Muscle of back (tissue), 13 donors: ENCODE results near the gene EDAR. TPM values are rescaled to one million over a fixed set of nuclear protein-coding genes. Genes with fewer than 3 reads are reported as not detected.

ENCODE experiments used
- DNase-seq, 3 donors: peaks; one replicate each; pipeline versions ENCODE4 v3.0.0 to v3.0.0-alpha.2; 2013
- long read RNA-seq, 9 donors: transcript quantifications; one replicate each; lab custom pipeline, GENCODE V29; 2026
- polyA plus RNA-seq, 10 donors: library from polyadenylated mRNA; unstranded; fragments of 120-200 nt; gene quantifications; one replicate each; pipeline ENCODE4 v1.2.1, GENCODE V29; 2013; ENCODE audit not compliant: insufficient read length in 10 of 10

EDAR gene
- 1 to 10 TPM in 2 of 10 donors, under 1 TPM in 7, not detected in 1; 0.07 to 2.7 (median 0.11) TPM for polyA plus RNA-seq
- long read RNA-seq, donor 1, result 0 reads
- long read RNA-seq, donor 2, result 0 reads
- long read RNA-seq, donor 3, result 0 reads
- long read RNA-seq, donor 4, result 0 reads
- long read RNA-seq, donor 5, result 0 reads
- long read RNA-seq, donor 6, result 0 reads
- long read RNA-seq, donor 7, result 0 reads
- long read RNA-seq, donor 8, result 0 reads
- long read RNA-seq, donor 9, result 0 reads

- DNase-seq, result peak in 2 of 3 donors; percentile 42 to 58
Observed at GRCh38 chr2:108988796-108989713, at the start of gene EDAR. Gene EDAR (minus strand): TSS chr2:108989220. CDS start chr2:108931014, 58,206 bp downstream.

DNA sequence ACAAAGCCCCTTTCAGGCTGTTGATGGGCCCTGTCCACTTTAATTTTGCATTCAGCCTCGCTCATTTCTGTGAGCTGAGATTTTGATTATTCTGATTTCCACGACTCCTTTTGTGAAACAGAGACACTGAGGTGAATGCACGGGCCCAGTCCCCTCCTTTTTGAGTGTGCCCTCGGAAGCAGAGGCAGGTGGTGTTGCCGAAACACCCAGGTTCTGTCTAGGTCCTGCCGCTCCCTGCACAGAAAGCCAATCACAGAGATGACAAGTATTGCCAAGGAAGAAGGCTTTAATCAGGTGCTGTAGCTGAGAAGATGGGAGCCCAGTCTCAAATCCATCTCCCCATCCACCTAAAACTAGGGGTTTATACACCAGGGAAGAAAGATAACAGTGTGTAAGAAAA is 44.2 kb upstream of the EDAR start:
- DNase-seq, result no peak

DNA sequence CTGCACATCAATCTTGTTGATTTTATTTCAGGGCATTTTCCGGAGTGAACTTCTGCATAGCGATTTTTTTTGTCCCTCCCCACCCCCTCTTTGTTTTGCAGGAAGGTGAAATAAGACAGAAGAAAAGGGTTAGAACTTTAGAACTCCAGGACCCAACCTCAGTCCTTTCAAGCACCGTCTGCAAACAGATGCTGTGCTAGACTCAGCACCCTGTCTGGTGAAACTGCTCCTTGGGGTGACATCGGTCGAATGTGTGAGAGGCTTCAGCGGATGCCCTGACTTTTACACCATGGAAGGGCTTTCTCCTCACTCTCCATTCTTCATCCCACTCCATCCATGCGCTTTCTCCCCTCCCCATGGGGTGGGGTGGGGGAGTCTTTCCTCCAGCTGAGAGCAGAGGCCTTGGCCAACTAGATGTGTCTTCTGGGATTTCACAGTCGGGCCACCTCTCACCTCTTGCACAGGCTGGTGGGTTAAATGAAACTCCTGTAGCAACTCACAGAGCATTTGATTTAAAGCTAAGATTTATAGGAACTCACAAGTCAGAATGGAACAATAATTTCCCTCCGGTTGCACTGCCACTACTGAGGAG is 43.3 kb upstream of the EDAR start:
- no peak for DNase-seq

GRCh38 chr2:109031476-109032228 is 42.6 kb upstream of the EDAR start:
- DNase-seq, result peak; percentile 4 to 61 (median 27)

DNA sequence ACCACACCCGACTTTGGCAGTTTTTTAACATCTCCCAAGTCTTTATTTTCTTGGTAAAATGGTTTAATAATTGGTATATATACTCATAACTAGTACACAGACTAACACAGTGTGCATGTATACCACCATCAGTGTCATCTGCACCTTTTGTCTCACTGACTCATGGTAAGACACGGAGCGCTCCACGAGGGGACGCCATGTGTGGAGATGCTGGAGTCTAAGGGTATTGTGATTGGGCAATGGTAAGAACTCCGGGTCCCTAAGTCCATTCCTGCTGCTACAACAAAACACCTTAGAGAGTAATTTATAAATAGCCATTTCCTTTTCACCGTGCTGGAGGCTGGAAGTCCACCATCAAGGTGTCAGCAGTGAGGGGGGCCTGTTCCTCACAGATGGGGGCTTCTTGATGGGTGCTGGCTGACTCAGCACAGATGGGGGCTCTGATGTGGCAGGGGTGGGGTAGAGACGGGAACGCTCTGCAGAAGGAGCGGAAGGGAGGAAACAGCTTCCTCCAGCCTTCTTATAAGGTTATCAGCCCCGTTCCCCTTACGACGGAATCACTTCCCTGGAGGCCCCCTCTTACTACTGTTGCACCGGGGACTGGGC is 42.0 kb upstream of the EDAR start:
- DNase-seq, result peak in 1 of 3 donors; percentile 9

DNA sequence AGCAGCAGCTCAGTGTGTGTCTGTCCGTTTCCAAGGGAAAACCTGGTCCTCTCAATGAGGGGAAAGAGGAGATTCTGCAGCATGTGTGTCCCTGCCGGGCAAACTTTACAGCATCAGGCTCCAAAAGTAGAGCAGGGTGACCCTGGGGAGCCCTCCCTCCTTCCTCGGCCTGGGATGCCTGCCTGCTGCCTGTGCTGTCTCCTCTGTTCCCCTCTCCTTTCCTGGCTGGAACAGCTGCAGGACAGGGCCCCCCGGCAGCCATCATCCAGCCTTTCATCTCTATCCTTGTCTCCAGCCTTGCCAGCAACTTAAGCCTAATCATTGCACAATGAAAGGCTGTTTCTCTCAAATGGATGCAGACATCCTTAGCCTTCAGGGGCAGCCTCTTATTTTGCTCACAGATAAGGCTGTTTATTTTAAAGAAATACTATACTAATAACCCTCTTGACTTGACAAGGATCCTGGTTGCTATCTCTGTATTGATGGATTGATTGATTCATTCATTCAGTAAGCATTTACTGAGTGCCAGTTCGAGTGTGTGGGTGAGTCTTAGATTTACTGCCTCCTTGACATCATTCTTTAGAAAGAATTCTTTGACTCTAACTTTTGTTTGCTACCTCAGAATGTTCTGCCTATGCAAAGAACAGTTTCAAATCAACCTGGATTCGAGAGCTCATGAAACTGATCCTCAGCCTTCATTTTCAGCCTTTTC is 40.6 kb upstream of the EDAR start:
- DNase-seq, result peak in 1 of 3 donors; percentile 12

GRCh38 chr2:109028738-109029489 is 39.9 kb upstream of the EDAR start:
- DNase-seq, result no peak

- no peak for DNase-seq
Observed at GRCh38 chr2:109028277-109028676, 39.3 kb upstream of the EDAR start.

DNA sequence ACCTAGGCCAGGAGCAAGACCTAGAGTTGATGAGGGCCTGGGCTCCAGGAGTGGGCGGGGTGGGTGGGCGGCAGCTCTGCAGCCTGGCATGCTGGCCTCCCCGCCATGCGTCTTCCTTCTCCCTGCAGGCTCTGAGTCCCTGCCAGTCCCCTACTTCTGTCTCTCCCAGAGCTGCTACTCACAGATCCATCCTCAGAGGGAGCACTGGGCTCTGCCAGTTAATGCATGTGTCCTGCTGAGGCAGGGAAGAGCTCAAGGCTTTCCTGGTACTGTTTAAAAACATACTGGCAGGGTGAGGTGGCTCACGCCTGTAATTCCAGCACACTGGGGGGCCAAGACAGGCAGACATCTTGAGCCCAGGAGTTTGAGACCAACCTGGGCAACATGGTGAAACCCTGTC is 38.7 kb upstream of the EDAR start:
- DNase-seq, result no peak

GRCh38 chr2:109024477-109024876 is 35.5 kb upstream of the EDAR start:
- DNase-seq, result no peak

DNA sequence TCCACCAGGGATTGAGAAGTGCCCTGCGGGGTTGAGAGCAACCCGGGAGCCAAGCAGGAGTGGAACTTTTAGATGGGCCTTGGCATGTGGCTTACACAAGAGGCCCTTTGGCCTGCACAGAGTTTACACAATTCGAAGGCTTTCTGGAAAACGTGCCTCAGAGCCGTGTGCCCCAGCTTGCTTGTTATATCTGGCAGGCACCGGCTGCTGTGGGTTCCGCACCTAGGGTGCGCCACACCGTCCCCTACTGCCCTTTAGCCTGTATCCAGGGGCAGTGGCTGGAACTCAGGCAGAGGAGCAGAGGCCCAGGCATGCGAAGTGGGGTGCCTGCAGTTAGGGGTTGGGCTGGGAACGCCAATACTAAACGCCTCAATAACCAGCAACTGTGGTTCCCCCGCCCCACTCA is 32.9 kb upstream of the EDAR start:
- no peak for DNase-seq

- peak in 1 of 3 donors; percentile 19 for DNase-seq
Observed at GRCh38 chr2:109020217-109020637, 31.2 kb upstream of the EDAR start.

DNA sequence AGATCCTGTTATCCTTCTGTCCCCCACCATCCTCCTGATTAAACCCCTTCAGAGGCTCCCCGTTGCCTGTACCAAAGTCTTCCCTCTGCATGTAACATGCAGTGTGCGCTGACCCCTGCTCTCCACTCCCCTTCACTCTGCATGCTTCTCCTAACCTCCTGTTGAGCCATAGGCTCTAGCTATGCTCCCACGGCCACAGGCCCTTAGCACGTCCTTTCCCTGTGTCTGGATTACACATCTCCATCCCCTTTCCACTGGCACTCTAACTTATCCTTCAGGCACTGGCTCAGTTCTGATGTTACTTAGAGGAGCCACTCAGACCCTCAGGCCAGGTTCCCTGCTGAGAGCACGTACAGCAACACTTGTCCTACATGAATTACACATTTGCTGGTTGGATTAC is 29.4 kb upstream of the EDAR start:
- no peak for DNase-seq

- DNase-seq, result no peak
Observed at GRCh38 chr2:109017017-109017416, 28.0 kb upstream of the EDAR start.

DNA sequence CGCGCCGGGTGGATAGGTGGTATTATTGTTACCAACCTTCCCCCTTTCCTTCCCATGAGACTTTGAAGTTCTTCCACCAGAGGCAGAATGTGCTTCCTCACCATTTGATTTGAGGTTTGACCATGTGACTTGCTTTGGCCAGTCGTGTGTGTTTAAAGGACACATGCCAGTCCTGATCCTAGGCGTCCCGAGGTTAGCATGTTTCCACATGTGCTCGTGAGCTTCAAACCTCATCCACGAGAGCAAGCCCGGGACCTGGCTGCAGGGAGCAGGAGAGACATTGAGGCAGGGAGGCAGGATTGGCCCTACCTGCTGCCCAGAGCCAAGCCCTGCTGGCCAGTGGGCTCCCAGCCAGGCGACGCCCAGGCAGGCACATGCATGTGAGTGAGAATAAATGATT is 27.4 kb upstream of the EDAR start:
- DNase-seq, result no peak

GRCh38 chr2:109014476-109014875 is 25.5 kb upstream of the EDAR start:
- DNase-seq, result no peak

DNA sequence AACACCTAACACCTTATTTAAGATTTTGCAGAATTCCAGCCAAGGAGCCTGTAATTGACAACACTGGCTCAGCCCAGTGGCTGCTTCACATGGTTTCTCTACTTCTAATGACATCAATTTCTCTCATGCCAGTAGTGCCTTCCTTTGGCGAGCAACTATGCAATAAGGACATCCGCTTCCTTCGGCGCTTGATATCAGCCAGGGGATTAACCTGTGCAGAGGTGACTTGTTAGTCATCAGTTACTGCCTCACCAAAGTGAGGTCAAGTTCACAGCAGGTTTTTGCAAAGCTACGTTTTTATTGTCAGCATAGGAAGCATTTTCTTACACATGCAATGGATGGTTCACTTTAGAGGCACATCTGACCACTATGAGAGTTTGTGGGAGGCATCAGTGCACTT is 24.0 kb upstream of the EDAR start:
- DNase-seq, result no peak

DNA sequence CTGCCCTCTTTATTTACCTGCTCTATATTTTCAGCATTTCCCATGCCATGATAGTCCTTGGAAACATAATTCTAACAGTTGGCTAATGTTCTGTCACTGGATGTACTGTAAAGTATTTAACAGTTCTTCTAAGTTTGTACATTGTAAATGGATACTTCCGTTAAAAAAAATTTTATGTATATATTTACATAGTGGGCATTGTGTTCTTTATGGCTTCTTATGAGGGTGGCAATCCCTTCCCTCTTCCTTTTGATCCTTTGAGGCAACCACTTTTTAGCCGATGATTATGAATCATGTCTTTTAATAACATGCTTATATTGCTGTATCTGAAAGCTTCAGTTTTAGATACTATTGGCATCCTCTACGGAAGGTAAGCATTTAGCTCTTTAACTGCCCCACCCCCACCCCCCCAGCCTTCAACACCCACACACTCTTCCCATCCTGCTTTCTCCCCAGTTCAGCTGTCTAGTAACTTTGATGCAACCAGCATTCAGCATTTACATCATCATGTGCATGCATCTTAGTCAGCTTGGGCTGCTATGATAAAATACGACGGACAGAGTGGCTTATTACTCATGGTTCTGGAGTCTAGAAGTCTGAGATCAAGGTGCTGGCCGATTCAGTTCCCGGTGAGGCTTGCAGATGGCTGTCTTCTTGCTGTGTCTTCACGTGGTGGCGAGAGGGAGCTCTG is 21.0 kb upstream of the EDAR start:
- DNase-seq, result no peak

- no peak for DNase-seq
Observed at GRCh38 chr2:109006971-109007370, 18.0 kb upstream of the EDAR start.
